Upper lobe of left lung (tissue), 6 donors: ENCODE data around the gene UBASH3B. TPM values are rescaled to one million over a fixed set of nuclear protein-coding genes. Genes with fewer than 3 reads are reported as not detected.

Experiments
- ATAC-seq, 2 donors: fragments of 200-7000 bp; cut with Tn5 transposase; one replicate each; pipeline ENCODE4 v1.9.1; 2022; ENCODE audit warnings: mild to moderate bottlenecking in 2 of 2, moderate library complexity in 2 of 2; ENCODE audit not compliant: low FRiP score in 2 of 2
- DNase-seq, 2 donors: peaks; one replicate each; pipeline ENCODE4 v3.0.0-alpha.2; 2019 to 2020
- H3K27ac ChIP-seq, 4 donors: fragments of 200-600 bp; sonication (generic); one replicate each; pipeline ENCODE4 v1.5.1; 2016 to 2019
- H3K27me3 ChIP-seq, 4 donors: fragments of 200-600 bp; sonication (generic); one replicate each; pipeline ENCODE4 v1.5.1; 2017 to 2019
- H3K36me3 ChIP-seq, 4 donors: fragments of 200-600 bp; sonication (generic); one replicate each; pipeline ENCODE4 v1.5.1; 2016 to 2019
- H3K4me1 ChIP-seq, 4 donors: fragments of 200-600 bp; sonication (generic); one replicate each; pipeline ENCODE4 v1.5.1; 2018 to 2019
- H3K4me3 ChIP-seq, 4 donors: fragments of 200-600 bp; sonication (generic); one replicate each; pipeline ENCODE4 v1.5.1; 2017 to 2019; ENCODE audit warnings: mild to moderate bottlenecking in 2 of 4, moderate library complexity in 1 of 4
- H3K9me3 ChIP-seq, 4 donors: fragments of 200-600 bp; sonication (generic); one replicate each; pipeline ENCODE4 v1.5.1; 2018 to 2019
- EP300 ChIP-seq, 4 donors: sonication (generic); formaldehyde crosslinking; IDR thresholded peaks; one replicate each; pipeline ENCODE4 v1.5.1; 2017; ENCODE audit warnings: antibody characterized with exemption in 4 of 4, control low read depth in 2 of 4
- POLR2A ChIP-seq, 4 donors: fragments of 450-650 bp; IDR thresholded peaks; one replicate each; pipeline ENCODE4 v1.5.1; 2016 to 2017; ENCODE audit warnings: antibody characterized with exemption in 4 of 4, mild to moderate bottlenecking in 2 of 4
- POLR2AphosphoS5 ChIP-seq, 2 donors: sonication (generic); formaldehyde crosslinking; IDR thresholded peaks; one replicate each; pipeline ENCODE4 v1.5.1; 2017; ENCODE audit warnings: antibody characterized with exemption in 2 of 2
- WGBS, 2 donors: methylation state at CpG; one replicate each; pipeline ENCODE4 v1.1.5; 2017 to 2018; 5-methylcytosine and 5-hydroxymethylcytosine counted together
- total RNA-seq, 6 donors: library from RNA; depleted of rRNA in 4 of 6; stranded (reverse); fragments of >200 nt in 4 of 6; gene quantifications; one replicate each; pipeline versions ENCODE4 v1.1.0 to v1.2.1, GENCODE V29; 2016 to 2021
- TF ChIP-seq, protein P1 (sequence below), 6 experiments: fragments of 450-650 bp in 4 of 6; fragments of 200-600 bp in 2 of 6; sonication (generic) in 2 of 6; IDR thresholded peaks; one replicate each; pipeline ENCODE4 v1.5.1; 2016 to 2019; ENCODE audit warnings: antibody characterized with exemption in 6 of 6
- donor health status: DM: no; HTN: no; CAD: no; lungs with moderate emphysema.
- donor health status: DM: no; HTN: yes; CAD: no; lungs with severe emphysema.

The UBASH3B gene
- total RNA-seq, 6 donors from 2014 or later = 24.0 to 54.2 (median 40.4) TPM

- no peaks in the 10 kb centered on the region for H3K9me3 ChIP-seq
- TF ChIP-seq EP300 (IDR thresholded peaks at IDR 0.05) = no peak
- TF ChIP-seq, protein P1, sequence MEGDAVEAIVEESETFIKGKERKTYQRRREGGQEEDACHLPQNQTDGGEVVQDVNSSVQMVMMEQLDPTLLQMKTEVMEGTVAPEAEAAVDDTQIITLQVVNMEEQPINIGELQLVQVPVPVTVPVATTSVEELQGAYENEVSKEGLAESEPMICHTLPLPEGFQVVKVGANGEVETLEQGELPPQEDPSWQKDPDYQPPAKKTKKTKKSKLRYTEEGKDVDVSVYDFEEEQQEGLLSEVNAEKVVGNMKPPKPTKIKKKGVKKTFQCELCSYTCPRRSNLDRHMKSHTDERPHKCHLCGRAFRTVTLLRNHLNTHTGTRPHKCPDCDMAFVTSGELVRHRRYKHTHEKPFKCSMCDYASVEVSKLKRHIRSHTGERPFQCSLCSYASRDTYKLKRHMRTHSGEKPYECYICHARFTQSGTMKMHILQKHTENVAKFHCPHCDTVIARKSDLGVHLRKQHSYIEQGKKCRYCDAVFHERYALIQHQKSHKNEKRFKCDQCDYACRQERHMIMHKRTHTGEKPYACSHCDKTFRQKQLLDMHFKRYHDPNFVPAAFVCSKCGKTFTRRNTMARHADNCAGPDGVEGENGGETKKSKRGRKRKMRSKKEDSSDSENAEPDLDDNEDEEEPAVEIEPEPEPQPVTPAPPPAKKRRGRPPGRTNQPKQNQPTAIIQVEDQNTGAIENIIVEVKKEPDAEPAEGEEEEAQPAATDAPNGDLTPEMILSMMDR (IDR thresholded peaks at IDR 0.05) = no peak
- no peak for TF ChIP-seq POLR2A (IDR thresholded peaks at IDR 0.05)
- no peak for TF ChIP-seq POLR2AphosphoS5 (IDR thresholded peaks at IDR 0.05)
- 74 to 89% methylated on average over 3 of the region's 3 CpGs for WGBS, 2 donors
- no peak for ATAC-seq
- H3K4me1 ChIP-seq = no peaks in the 10 kb centered on the region
- H3K4me3 ChIP-seq = no peak overlapping the region
- H3K36me3 ChIP-seq = peaks cover 0 to 5% (median 4%) of the 10 kb centered on the region in 4 donors
- no peak for DNase-seq
- no peak overlapping the region for H3K27ac ChIP-seq
- no peaks in the 10 kb centered on the region for H3K27me3 ChIP-seq
These were observed 134.4 kb downstream of the UBASH3B start for GRCh38 chr11:122789907-122790306.

DNA sequence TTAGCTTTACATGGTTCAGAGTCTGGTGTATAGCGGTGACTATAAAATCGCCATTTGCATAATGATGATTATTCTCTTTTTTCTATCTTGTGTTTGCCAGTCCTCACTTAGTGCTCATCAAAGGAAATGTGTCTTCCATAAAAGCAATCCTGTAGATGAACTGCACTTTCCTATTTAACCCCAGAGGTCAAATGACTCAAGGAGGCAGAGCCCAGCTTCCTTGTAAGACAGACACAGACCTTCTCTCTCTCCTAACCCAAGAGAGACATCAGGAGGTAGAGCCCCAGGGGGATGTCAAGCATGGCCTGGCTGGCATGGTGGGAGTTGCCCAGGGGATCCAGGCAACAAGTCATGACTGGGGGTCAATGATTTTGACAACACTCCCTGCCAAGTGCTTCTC, 135.9 kb downstream of the UBASH3B start:
- Histone ChIP-seq H3K4me1 (no peaks in the 10 kb centered on the region), H3K9me3 (no peaks in the 10 kb centered on the region), H3K27me3 (no peaks in the 10 kb centered on the region), H3K36me3 (peaks cover 0 to 12% (median 1%) of the 10 kb centered on the region in 4 donors), H3K27ac (peak overlapping the region in 1 of 4 donors; percentile 54), H3K4me3 (no peak overlapping the region)
- ATAC-seq (no peak), DNase-seq (no peak)
- WGBS, 2 donors = 96 to 98% methylated on average over 2 of the region's 2 CpGs
- TF ChIP-seq POLR2AphosphoS5 (IDR thresholded peaks at IDR 0.05) (no peak), EP300 (IDR thresholded peaks at IDR 0.05) (no peak), POLR2A (IDR thresholded peaks at IDR 0.05) (no peak)
- TF ChIP-seq, protein P1 (IDR thresholded peaks at IDR 0.05) = no peak

DNA sequence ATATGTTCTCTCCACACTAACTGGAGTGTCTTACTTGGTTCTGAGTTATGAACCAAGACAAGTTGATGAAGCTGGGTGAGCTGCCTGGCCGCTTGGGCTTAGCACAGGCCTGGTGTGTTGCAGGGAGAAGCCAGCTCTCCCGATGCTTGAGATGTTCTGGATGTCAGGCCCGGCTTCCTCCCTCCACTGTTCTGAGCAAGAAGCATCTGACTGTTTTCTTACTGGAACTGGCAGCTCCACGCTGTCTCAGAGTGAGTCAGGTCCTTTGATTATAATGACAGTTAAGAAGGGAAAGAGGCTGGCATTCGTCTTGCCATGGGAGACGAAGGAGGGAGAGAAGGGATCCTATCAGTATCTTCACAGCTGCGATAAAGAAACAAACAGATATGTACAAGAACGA, 136.3 kb downstream of the UBASH3B start:
- no peak for ATAC-seq
- peak in 1 of 2 donors; percentile 13 for TF ChIP-seq POLR2AphosphoS5 (IDR thresholded peaks at IDR 0.05)
- TF ChIP-seq EP300 (IDR thresholded peaks at IDR 0.05) = no peak
- Histone ChIP-seq H3K27ac (peak overlapping the region in 1 of 4 donors; percentile 54), H3K4me3 (no peak overlapping the region), H3K4me1 (no peaks in the 10 kb centered on the region), H3K9me3 (no peaks in the 10 kb centered on the region), H3K36me3 (peaks cover 0 to 16% (median 3%) of the 10 kb centered on the region in 4 donors), H3K27me3 (no peaks in the 10 kb centered on the region)
- WGBS, 2 donors = 82 to 88% methylated on average over 8 of the region's 8 CpGs
- no peak for DNase-seq

GRCh38 chr11:122793515-122793914, 138.0 kb downstream of the UBASH3B start:
- no peak for ATAC-seq
- DNase-seq = no peak
- Histone ChIP-seq H3K4me3 (no peak overlapping the region), H3K27me3 (no peaks in the 10 kb centered on the region), H3K27ac (no peak overlapping the region), H3K9me3 (no peaks in the 10 kb centered on the region), H3K4me1 (no peaks in the 10 kb centered on the region), H3K36me3 (peaks cover 0 to 27% (median 5%) of the 10 kb centered on the region in 4 donors)
- 57 to 58% methylated on average over 3 of the region's 3 CpGs for WGBS, 2 donors
- TF ChIP-seq, protein P1 (IDR thresholded peaks at IDR 0.05) = no peak
- TF ChIP-seq POLR2A (IDR thresholded peaks at IDR 0.05) (no peak), POLR2AphosphoS5 (IDR thresholded peaks at IDR 0.05) (no peak), EP300 (IDR thresholded peaks at IDR 0.05) (no peak)

DNA sequence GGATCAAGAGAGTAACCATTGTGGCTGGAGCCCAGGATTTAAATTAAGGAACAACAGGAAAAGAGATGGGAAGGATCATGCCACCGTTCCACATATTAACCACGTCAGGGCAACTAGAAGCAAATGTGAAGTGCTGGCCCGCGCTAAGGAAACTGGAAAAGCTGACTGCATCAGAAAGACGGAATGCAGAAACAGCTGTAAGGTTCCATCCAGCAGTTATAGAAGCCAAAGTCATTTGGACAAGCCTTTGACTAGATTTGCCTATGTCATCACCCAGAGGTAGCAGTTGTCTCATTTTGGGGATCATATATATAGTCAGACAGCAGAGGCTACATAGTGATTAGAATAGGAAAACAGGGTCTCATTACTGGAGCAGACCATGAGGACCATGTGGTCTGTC, 139.8 kb downstream of the UBASH3B start:
- ATAC-seq (no peak), DNase-seq (no peak)
- Histone ChIP-seq H3K4me3 (no peak overlapping the region), H3K9me3 (no peaks in the 10 kb centered on the region), H3K4me1 (peaks cover 0 to 8% (median 6%) of the 10 kb centered on the region in 4 donors), H3K27me3 (no peaks in the 10 kb centered on the region), H3K36me3 (peaks cover 0 to 27% (median 5%) of the 10 kb centered on the region in 4 donors), H3K27ac (peak overlapping the region in 1 of 4 donors; percentile 8)
- 82 to 90% methylated on average over 5 of the region's 5 CpGs for WGBS, 2 donors
- TF ChIP-seq POLR2AphosphoS5 (IDR thresholded peaks at IDR 0.05) = no peak
- no peak for TF ChIP-seq EP300 (IDR thresholded peaks at IDR 0.05)
- TF ChIP-seq, protein P1 (IDR thresholded peaks at IDR 0.05) = no peak
- TF ChIP-seq POLR2A (IDR thresholded peaks at IDR 0.05) = no peak
